Measurements from ENCODE around the gene KLHL25.

DNA sequence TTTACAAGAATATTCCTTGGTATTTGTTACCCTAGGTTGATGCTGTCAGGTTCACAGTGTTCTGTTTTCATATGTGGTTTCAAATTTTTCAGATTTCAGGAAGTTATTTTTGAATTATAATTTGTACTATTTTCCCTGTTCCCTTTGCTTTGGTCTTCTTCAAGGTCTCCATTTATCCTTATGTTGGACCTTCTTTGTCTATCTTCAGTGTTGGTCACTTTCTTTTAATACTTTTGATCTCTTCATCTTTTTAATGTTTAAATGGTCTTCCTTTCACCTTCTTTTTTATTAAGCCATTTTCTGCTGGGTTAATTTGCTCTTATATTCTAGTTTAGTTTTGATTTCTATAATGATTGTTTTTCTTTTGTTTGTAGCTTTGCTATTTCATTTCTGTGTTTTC is 61.3 kb downstream of the KLHL25 start:
- TF ChIP-seq, protein P1, sequence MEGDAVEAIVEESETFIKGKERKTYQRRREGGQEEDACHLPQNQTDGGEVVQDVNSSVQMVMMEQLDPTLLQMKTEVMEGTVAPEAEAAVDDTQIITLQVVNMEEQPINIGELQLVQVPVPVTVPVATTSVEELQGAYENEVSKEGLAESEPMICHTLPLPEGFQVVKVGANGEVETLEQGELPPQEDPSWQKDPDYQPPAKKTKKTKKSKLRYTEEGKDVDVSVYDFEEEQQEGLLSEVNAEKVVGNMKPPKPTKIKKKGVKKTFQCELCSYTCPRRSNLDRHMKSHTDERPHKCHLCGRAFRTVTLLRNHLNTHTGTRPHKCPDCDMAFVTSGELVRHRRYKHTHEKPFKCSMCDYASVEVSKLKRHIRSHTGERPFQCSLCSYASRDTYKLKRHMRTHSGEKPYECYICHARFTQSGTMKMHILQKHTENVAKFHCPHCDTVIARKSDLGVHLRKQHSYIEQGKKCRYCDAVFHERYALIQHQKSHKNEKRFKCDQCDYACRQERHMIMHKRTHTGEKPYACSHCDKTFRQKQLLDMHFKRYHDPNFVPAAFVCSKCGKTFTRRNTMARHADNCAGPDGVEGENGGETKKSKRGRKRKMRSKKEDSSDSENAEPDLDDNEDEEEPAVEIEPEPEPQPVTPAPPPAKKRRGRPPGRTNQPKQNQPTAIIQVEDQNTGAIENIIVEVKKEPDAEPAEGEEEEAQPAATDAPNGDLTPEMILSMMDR (IDR thresholded peaks at IDR 0.05) = no peak
- no peak for TF ChIP-seq TP53 (CRISPR knock-in tag; IDR thresholded peaks at IDR 0.05)
- TF ChIP-seq KDM1A (IDR thresholded peaks at IDR 0.05; ENCODE audit: low read depth) = 0 out of 2 replicates have a peak, but pooled peaks have one; percentile 30
- no peak for TF ChIP-seq MAFK (IDR thresholded peaks at IDR 0.05; ENCODE audit: partially characterized antibody)
- no peak for TF ChIP-seq EP300 (IDR thresholded peaks at IDR 0.05)
- no peak for TF ChIP-seq POLR2A (IDR thresholded peaks at IDR 0.05; ENCODE audit: low read length)
- no peak for TF ChIP-seq MAZ (IDR thresholded peaks at IDR 0.05; ENCODE audit: borderline replicate concordance, low read depth, low read length)
- TF ChIP-seq, protein P2, sequence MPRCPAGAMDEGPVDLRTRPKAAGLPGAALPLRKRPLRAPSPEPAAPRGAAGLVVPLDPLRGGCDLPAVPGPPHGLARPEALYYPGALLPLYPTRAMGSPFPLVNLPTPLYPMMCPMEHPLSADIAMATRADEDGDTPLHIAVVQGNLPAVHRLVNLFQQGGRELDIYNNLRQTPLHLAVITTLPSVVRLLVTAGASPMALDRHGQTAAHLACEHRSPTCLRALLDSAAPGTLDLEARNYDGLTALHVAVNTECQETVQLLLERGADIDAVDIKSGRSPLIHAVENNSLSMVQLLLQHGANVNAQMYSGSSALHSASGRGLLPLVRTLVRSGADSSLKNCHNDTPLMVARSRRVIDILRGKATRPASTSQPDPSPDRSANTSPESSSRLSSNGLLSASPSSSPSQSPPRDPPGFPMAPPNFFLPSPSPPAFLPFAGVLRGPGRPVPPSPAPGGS (IDR thresholded peaks at IDR 0.05) = no peak
- TF ChIP-seq, protein P3, sequence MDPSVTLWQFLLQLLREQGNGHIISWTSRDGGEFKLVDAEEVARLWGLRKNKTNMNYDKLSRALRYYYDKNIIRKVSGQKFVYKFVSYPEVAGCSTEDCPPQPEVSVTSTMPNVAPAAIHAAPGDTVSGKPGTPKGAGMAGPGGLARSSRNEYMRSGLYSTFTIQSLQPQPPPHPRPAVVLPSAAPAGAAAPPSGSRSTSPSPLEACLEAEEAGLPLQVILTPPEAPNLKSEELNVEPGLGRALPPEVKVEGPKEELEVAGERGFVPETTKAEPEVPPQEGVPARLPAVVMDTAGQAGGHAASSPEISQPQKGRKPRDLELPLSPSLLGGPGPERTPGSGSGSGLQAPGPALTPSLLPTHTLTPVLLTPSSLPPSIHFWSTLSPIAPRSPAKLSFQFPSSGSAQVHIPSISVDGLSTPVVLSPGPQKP (IDR thresholded peaks at IDR 0.05; ENCODE audit: low read depth, low read length) = no peak

Measured in A549 (cell line).